GM18909 (cell line): ENCODE measurements around the gene HK3.
"Not testable (repeated sequence)": the region's sequence is repeated elsewhere in the genome, so short reads cannot be mapped to it uniquely, and the experiment has no call there.

Source experiments
- ATAC-seq: cut with Tn5 transposase; IDR thresholded peaks from one replicate; pipeline ENCODE4 v1.9.1; 2021; ENCODE audit warnings: mild to moderate bottlenecking; ENCODE audit not compliant: unreplicated experiment, poor library complexity

Gene HK3

GRCh38 chr5:176873541-176874172 lies 25.5 kb downstream of the HK3 start:
- no peak for ATAC-seq

- not testable (repeated sequence) for ATAC-seq
Measured at GRCh38 chr5:176873011-176873410, 26.1 kb downstream of the HK3 start.

- not testable (repeated sequence) for ATAC-seq
Measured at GRCh38 chr5:176872586-176872985, 26.6 kb downstream of the HK3 start.

GRCh38 chr5:176870644-176871043 lies 28.5 kb downstream of the HK3 start:
- not testable (repeated sequence) for ATAC-seq

- ATAC-seq = no peak
Measured at GRCh38 chr5:176870110-176870591, 29.0 kb downstream of the HK3 start.

GRCh38 chr5:176869501-176870109 lies 29.5 kb downstream of the HK3 start:
- no peak for ATAC-seq

- ATAC-seq = no peak
Measured at GRCh38 chr5:176868731-176869130, 30.4 kb downstream of the HK3 start.

- no peak for ATAC-seq
Measured at GRCh38 chr5:176868126-176868525, 31.0 kb downstream of the HK3 start.

GRCh38 chr5:176866707-176867310 lies 32.3 kb downstream of the HK3 start:
- no peak for ATAC-seq

- ATAC-seq = no peak
Measured at GRCh38 chr5:176865964-176866363, 33.2 kb downstream of the HK3 start.

- ATAC-seq = no peak
Measured at GRCh38 chr5:176864755-176865154, 34.4 kb downstream of the HK3 start.

GRCh38 chr5:176863765-176864098 lies 35.4 kb downstream of the HK3 start:
- ATAC-seq = no peak

GRCh38 chr5:176863041-176863764 lies 35.9 kb downstream of the HK3 start:
- no peak for ATAC-seq

- no peak for ATAC-seq
Measured at GRCh38 chr5:176862330-176862995, 36.7 kb downstream of the HK3 start.

GRCh38 chr5:176861276-176861675 lies 37.9 kb downstream of the HK3 start:
- ATAC-seq = no peak

GRCh38 chr5:176860381-176860780 lies 38.8 kb downstream of the HK3 start:
- no peak for ATAC-seq

GRCh38 chr5:176859916-176860315 lies 39.2 kb downstream of the HK3 start:
- no peak for ATAC-seq

- ATAC-seq = no peak
Measured at GRCh38 chr5:176857894-176858273, 41.3 kb downstream of the HK3 start.

- no peak for ATAC-seq
Measured at GRCh38 chr5:176857216-176857893, 41.8 kb downstream of the HK3 start.

GRCh38 chr5:176856746-176857145 lies 42.4 kb downstream of the HK3 start:
- ATAC-seq = no peak
